Cerebellar nuclear complex (tissue), 1 donor: ENCODE measurements around the gene SDCCAG8.
A peak's percentile ranks its signal among the peaks of the same experiment; 100 is the strongest.

ENCODE experiments used
- DNase-seq, 2 experiments: peaks; one replicate each; lab custom pipeline; 2025; lab: John Stamatoyannopoulos, UW

SDCCAG8 gene

GRCh38 chr1:243254233-243254926, 1.5 kb upstream of the SDCCAG8 start:
- no peak for DNase-seq

- DNase-seq = peak; percentile 72 to 77
Observed at GRCh38 chr1:243254927-243255790, 682 bp upstream of the SDCCAG8 start, which contains the start of gene CEP170. Gene CEP170 (minus strand): TSS chr1:243255281. CDS start chr1:243225280, 30,001 bp downstream.

GRCh38 chr1:243256590-243256989, 749 bp downstream of the SDCCAG8 start:
- no peak for DNase-seq

- no peak for DNase-seq
Observed at GRCh38 chr1:243257189-243257588, 1.3 kb downstream of the SDCCAG8 start.

GRCh38 chr1:243258731-243259130, 2.9 kb downstream of the SDCCAG8 start:
- DNase-seq = no peak

GRCh38 chr1:243260221-243260880, 4.5 kb downstream of the SDCCAG8 start:
- DNase-seq = no peak

GRCh38 chr1:243261390-243261789, 5.5 kb downstream of the SDCCAG8 start:
- no peak for DNase-seq

GRCh38 chr1:243264717-243265116, 8.9 kb downstream of the SDCCAG8 start:
- DNase-seq = no peak

GRCh38 chr1:243266231-243266630, 10.4 kb downstream of the SDCCAG8 start:
- no peak for DNase-seq

- no peak for DNase-seq
Observed at GRCh38 chr1:243267471-243267880, 11.6 kb downstream of the SDCCAG8 start.

GRCh38 chr1:243267914-243268653, 12.2 kb downstream of the SDCCAG8 start:
- DNase-seq = no peak

- no peak for DNase-seq
Observed at GRCh38 chr1:243268751-243269460, 13.1 kb downstream of the SDCCAG8 start.

GRCh38 chr1:243269461-243269801, 13.6 kb downstream of the SDCCAG8 start:
- DNase-seq = no peak

GRCh38 chr1:243270097-243270864, 14.4 kb downstream of the SDCCAG8 start:
- DNase-seq = no peak

- DNase-seq = no peak
Observed at GRCh38 chr1:243271996-243272395, 16.2 kb downstream of the SDCCAG8 start.

GRCh38 chr1:243272401-243272800, 16.6 kb downstream of the SDCCAG8 start:
- no peak for DNase-seq

GRCh38 chr1:243273506-243273905, 17.7 kb downstream of the SDCCAG8 start:
- DNase-seq = no peak

- DNase-seq = no peak
Observed at GRCh38 chr1:243273945-243274344, 18.1 kb downstream of the SDCCAG8 start.

- no peak for DNase-seq
Observed at GRCh38 chr1:243275316-243275715, 19.5 kb downstream of the SDCCAG8 start.

- no peak for DNase-seq
Observed at GRCh38 chr1:243280571-243281129, 24.8 kb downstream of the SDCCAG8 start.
